Right atrium auricular region (tissue), 2 donors: Measurements from ENCODE around the gene ZFP30. TPM values are rescaled to one million over a fixed set of nuclear protein-coding genes. Genes with fewer than 3 reads are reported as not detected.

Experiments used
- DNase-seq: peaks from one replicate; pipeline ENCODE4 v3.0.0-alpha.2; 2019; ENCODE audit warnings: low spot score
- H3K27ac ChIP-seq, 2 donors: fragments of 200-600 bp; sonication (generic); 1 replicate in 1 of 2; 2 replicates in 1 of 2; pipeline ENCODE4 v1.5.1; 2016 to 2019
- H3K27me3 ChIP-seq, 2 donors: fragments of 200-600 bp; sonication (generic); one replicate each; pipeline versions ENCODE4 v1.5.1 to v1.6.0; 2017 to 2019
- H3K36me3 ChIP-seq: fragments of 200-600 bp; sonication (generic); one replicate; pipeline ENCODE4 v1.5.1; 2016
- H3K4me1 ChIP-seq, 2 donors: fragments of 200-600 bp; sonication (generic); one replicate each; pipeline versions ENCODE4 v1.5.1 to v1.6.0; 2017 to 2019
- H3K4me3 ChIP-seq, 2 donors: fragments of 200-600 bp; sonication (generic); 1 replicate in 1 of 2; 2 replicates in 1 of 2; pipeline ENCODE4 v1.5.1; 2017 to 2019; ENCODE audit warnings: mild to moderate bottlenecking in 1 of 2, moderate library complexity in 1 of 2
- H3K9me3 ChIP-seq, 2 donors: fragments of 200-600 bp; sonication (generic); one replicate each; pipeline ENCODE4 v1.5.1; 2019
- CTCF ChIP-seq, 2 donors: fragments of 200-600 bp; sonication (generic); IDR thresholded peaks; one replicate each; pipeline ENCODE4 v1.5.1; 2019; ENCODE audit warnings: antibody characterized with exemption in 2 of 2
- total RNA-seq, 2 donors: library from RNA; depleted of rRNA; stranded (reverse); fragments of >200 nt; gene quantifications; one replicate each; pipeline ENCODE4 v1.1.0, GENCODE V29; 2016

Gene ZFP30
- total RNA-seq = 1 to 10 TPM; 3.5 to 5.0 TPM

GRCh38 chr19:37655301-37655688, at the start of gene ZFP30:
Gene ZFP30 (minus strand): TSS chr19:37655465. CDS start chr19:37647822, 7,643 bp downstream.
- H3K27me3 ChIP-seq = no peaks in the 10 kb centered on the region
- peaks cover 0 to 22% of the 10 kb centered on the region in 2 donors for H3K4me1 ChIP-seq
- peak within 1 kb of the TSS; percentile 91 to 95 for H3K27ac ChIP-seq
- peak within 1 kb of the TSS; percentile 79 to 80 for H3K4me3 ChIP-seq
- no peak for TF ChIP-seq CTCF (IDR thresholded peaks at IDR 0.05)
- peak; percentile 85 for DNase-seq
- no peaks in the 10 kb centered on the region for H3K9me3 ChIP-seq
- no peaks in the 10 kb centered on the region for H3K36me3 ChIP-seq

GRCh38 chr19:37699057-37699456, 43.8 kb upstream of the ZFP30 start:
- H3K4me3 ChIP-seq = no peak overlapping the region
- no peak overlapping the region for H3K27ac ChIP-seq
- H3K4me1 ChIP-seq = no peaks in the 10 kb centered on the region
- H3K9me3 ChIP-seq = no peaks in the 10 kb centered on the region
- TF ChIP-seq CTCF (IDR thresholded peaks at IDR 0.05) = no peak
- peaks cover 30% of the 10 kb centered on the region for H3K36me3 ChIP-seq
- no peak for DNase-seq
- H3K27me3 ChIP-seq = no peaks in the 10 kb centered on the region

GRCh38 chr19:37698216-37698615, 43.0 kb upstream of the ZFP30 start:
- Histone ChIP-seq H3K9me3 (no peaks in the 10 kb centered on the region), H3K4me3 (no peak overlapping the region), H3K27me3 (no peaks in the 10 kb centered on the region), H3K4me1 (no peaks in the 10 kb centered on the region), H3K27ac (no peak overlapping the region), H3K36me3 (peaks cover 30% of the 10 kb centered on the region)
- DNase-seq = no peak
- no peak for TF ChIP-seq CTCF (IDR thresholded peaks at IDR 0.05)

GRCh38 chr19:37695144-37695899, 40.1 kb upstream of the ZFP30 start:
- Histone ChIP-seq H3K36me3 (peaks cover 23% of the 10 kb centered on the region), H3K4me3 (no peak overlapping the region), H3K27ac (no peak overlapping the region), H3K27me3 (no peaks in the 10 kb centered on the region), H3K4me1 (peaks cover 0 to 11% of the 10 kb centered on the region in 2 donors), H3K9me3 (no peaks in the 10 kb centered on the region)
- TF ChIP-seq CTCF (IDR thresholded peaks at IDR 0.05) = no peak
- no peak for DNase-seq

GRCh38 chr19:37692956-37693620, 37.8 kb upstream of the ZFP30 start:
- Histone ChIP-seq H3K36me3 (peaks cover 8% of the 10 kb centered on the region), H3K9me3 (no peaks in the 10 kb centered on the region), H3K4me3 (peak overlapping the region in 1 of 2 donors; percentile 67), H3K4me1 (peaks cover 0 to 11% of the 10 kb centered on the region in 2 donors), H3K27ac (no peak overlapping the region), H3K27me3 (no peaks in the 10 kb centered on the region)
- no peak for TF ChIP-seq CTCF (IDR thresholded peaks at IDR 0.05)
- DNase-seq = no peak
